Stimulated activated CD8-positive, alpha-beta memory T cell treated with anti-CD3 and anti-CD28 coated beads, Interleukin-4, amount 100 ng/mL, for 48 hours (primary cell): Measurements from ENCODE around the gene ALLC.
A peak's percentile ranks its signal among the peaks of the same experiment; 100 is the strongest.
"Not testable (repeated sequence)": the region's sequence is repeated elsewhere in the genome, so short reads cannot be mapped to it uniquely, and the experiment has no call there.

Experiments
- DNase-seq: peaks from one replicate; pipeline ENCODE4 v3.0.0-alpha.2; 2020

Gene ALLC

DNA sequence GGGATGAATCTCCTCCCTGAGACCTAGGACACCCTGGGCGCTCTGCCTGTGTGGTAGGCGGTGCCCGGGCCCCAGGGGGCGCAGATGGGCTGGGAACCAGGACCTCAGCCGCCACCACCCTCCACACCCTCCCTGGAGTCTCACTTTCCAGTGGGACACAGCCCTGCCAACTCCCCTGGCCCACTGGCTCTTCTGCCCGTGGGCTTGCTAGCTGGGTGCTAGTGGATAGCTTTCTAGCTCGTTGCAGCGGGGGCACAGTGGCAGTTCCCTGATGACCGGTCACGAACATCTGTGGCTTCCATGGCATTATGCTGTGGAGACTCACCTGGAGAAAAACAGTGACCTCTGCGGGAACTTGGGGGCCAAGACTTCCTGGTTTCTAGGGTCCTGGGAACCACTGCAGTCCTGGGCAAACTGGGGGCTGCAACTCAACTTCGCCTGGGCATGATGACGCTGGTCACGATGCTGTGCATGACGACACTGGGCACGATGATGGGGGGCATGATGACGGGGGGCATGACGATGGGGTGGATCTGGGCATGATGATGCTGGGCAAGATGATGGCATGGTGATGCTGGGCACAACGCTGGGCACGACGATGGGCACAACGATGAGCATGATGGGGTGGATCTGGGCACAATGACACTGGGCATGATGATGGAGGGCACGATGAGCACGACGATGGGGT is 31.0 kb upstream of the ALLC start:
- DNase-seq = peak; percentile 7

DNA sequence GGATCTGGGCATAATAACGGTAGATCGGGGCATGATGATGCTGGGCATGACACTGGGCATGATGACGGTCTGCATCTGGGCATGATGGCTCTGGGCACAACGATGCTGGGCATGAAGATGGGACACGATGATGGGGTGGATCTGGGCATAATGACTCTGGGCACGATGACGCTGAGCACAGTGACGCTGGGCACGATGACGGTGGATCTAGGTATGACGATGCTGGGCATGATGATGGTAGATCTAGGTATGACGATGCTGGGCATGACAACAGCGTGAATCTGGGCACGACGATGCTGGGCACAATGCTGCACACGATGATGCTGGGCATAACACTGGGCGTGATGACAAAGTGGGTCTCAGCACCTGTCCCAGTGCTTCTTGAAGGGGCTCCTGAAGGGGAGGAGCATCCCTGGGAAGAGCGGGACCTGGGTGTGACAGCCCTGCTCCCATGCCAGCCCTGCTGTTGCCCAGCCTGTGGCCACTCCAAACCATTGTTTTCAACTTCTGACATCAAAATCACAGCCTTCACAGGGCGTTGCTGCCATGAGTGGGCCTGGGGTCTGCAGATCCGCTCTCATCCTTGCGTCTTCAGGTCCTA is 30.4 kb upstream of the ALLC start:
- DNase-seq = peak; percentile 8

DNA sequence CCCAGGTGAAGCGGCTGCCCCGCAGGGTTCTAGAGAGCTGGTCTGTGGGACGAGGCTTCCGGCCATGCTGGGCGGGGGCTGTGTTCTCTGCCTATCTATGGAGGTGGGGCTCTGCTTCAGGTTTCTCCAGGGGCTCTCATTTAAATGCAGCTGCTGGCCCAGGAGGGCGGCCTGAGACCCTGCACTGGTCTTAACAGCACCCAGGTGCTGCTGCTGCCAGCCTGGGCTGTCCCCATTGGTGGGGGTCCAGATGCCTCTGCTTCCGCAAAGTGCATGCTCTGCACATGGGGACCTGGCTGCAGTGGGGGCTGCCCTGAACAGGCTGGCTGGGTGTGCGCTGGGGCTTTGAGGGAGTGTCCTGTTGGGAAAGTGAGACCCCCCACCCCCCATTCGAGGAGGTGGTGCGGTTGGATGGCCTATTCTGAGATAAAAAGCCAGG is 29.7 kb upstream of the ALLC start:
- peak; percentile 11 for DNase-seq

DNA sequence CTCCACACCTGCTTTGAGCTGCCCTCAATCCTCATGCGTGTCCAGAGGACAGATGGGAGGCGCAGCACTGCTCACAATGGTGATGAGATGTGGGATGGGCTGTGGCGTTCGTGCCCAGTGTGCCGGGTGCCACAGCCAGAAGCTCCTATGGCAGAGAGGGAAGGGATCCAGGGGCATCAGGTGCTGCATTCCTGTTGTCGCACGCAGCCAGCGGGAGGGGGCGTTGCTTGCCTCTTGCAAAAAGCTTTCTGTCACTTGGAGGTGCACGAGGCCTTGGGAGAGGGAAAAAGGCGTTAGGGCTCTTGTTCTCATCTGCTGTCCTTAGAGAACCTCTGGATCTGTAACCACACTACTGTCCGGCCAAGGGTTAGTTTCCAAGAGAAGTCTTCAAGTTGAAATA is 29.2 kb upstream of the ALLC start:
- DNase-seq = peak; percentile 24

DNA sequence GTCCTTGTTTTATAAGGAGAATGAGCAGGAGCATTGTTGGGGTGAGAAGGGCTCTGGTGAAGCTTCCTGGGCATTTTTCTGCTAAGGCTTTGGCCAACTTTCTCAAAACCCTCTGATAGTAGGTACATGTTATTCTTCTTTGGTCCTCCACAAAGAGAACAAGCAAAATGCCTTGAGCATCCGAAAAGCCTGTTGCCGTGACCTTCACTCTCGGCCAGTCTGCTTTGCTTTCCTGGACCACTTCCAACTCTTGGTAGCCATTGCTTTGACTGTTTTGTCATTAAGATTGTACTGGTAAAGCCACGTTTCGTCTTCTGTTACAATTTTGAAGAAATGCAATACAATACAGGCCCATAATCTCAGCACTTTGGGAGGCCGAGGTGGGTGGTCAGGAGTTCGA is 27.4 kb upstream of the ALLC start:
- DNase-seq = no peak

DNA sequence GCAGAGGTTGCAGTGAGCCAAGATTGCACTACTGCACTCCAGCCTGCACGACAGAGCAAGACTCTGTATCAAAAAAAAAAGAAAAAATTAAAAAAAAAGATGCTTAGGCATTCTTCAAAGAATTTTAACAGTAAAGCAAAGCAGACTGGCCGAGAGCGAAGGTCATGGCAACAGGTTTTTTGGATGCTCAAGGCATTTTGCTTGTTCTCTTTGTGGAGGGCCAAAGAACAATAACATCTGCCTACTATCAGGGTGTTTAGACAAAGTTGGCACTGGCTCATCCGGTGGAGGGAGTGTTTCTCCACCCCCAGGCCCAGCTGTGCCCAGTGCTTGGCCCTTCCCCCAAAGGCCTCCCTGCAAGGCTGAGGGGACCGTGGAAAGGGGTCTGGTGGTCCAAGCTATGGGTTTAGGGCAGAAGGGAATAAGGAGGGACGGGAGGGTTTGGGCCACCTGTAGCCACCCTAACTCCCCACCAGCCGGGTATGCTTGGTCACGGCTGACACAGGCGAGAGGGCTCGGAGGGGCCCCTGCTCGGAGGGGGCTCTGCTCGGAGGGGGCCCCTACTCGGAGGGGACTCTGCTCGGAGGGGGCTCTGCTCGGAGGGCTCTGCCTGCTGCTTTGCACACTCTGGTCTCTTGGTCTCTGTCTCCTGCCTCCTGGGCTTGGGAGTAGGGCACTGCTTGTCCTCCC is 26.7 kb upstream of the ALLC start:
- peak; percentile 4 for DNase-seq

DNA sequence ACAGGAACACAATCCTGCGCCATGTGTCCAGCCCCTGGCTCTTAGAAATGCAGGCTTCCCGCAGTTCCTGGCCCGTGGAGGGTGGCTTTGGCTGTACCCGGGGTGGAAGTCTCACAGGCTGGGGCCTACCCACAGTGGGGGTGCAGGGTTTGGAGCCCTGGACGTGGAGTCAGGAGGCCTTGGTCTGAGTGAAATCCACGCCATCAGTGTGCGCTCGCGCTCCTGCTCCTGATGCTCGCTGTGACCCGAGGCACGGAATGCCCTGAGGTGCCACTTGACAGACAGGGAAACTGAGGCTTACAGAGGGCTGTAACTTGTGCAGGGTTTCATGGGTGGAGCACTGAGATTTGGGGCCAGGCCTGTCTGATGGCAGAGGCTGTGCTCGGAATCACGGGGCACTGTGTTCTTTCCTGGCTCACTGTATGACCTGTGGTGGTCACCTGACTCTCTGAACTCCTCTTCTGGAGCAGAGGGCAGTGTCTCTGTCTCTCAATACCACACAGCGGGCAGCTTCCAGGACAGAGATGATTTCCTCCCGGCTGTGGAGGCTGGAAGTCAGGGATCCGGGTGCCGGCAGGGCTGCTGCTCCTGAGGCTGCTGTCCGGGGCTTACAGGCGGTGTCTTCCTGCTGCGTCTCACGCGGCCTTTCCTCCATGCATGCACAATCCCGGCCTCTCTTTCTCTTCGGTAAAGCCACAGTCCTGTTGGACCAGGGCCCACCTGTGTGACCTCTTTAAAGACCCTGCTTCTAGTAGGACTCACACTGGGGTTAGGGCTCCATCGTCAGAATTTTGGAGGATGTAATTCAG is 25.9 kb upstream of the ALLC start:
- DNase-seq = no peak

DNA sequence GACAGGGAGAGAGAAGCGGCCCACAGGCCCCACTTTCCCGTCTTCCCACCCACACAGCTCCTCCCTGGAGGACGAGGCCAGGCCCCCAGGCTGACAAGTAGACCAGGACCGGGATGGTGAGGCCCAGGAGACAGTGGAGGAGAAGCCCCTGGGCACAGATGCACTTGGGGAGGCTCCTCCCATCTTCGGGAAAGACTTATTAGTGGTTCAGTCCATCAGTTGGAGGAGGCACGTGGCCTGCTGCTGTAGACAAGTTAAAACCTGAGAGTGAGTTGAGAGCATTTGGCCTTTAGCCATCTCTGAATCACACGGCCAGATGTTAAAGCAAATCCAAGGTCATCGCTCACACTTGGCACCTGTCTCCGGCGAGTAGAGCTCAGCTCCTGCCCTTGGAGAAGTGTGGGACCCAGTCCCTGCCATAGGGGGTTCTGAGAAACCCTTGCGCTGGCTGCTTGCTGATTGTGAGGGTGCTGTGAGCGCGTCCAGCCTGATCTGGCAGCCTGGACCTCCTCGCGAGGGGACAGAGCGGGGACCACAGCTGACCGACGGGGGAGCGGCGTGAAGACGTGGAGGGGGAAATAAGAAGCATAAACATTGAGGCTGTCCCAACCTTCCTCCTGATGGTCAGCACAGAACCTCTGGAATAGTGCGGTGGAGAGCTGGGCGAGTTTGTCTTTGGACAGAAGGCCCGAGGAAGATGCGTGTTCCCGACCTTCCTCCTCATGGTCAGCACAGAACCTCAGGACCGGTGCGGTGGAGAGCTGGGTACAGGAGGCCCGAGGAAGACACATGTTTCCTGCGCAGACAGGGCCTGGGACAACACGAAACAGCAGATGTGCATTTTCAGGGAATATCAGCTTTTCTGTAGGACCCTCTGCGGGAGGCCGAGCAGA is 24.7 kb upstream of the ALLC start:
- peak; percentile 11 for DNase-seq

DNA sequence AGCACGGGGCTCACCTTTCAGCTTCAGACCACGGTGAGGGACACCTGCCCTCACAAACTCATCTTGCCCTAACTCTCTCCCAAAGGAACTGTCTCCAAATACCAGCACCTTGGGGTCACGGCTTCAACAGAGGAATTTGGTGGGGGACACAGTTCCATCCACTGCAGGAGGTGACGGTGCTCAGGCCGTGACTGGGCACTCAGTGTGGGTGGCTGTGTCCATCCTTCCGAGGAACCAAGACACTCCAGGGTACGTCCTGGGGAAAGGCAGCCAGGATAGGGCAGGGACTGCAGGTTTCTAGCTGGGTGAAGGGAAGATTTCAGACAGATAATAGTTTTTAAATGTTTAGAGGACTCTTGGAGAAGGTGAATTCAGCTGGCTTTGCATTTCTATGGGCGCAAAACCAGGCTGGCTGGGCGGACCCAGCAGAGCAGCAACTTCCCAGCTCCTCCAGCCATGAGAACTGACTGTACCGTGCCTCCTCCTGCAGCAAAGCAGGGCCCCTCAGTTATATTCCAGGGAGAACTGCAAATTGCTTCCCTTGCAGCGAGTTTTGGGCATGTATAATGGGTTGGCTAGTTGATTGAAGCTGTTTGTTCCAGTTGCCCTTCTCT is 23.9 kb upstream of the ALLC start:
- DNase-seq = no peak

DNA sequence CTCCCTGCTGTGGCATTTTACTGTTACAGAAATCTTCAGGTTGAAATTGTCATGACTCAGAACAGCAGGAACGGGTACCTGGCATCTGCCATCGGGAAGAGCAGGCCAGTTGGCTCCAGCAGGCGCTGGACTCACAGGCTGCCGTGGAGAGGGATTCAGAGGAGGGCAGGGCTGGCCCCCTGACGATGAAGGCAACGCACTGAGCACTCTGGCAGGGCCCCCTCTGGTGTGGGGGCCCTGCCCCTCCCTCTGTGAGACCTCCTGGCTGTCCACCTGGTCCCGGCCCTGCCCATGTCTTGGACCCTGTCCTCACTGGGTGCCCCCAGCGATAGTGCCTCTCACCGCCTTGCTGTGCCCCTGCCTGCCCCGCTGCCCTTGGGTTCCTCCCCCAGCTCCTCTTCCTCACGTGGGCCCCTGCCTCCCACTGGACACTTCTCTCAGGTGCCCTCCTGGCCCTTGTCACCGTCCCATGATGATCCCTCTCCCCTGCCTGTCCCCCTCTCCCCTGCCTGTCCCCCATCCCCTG is 23.3 kb upstream of the ALLC start:
- DNase-seq = peak; percentile 13

DNA sequence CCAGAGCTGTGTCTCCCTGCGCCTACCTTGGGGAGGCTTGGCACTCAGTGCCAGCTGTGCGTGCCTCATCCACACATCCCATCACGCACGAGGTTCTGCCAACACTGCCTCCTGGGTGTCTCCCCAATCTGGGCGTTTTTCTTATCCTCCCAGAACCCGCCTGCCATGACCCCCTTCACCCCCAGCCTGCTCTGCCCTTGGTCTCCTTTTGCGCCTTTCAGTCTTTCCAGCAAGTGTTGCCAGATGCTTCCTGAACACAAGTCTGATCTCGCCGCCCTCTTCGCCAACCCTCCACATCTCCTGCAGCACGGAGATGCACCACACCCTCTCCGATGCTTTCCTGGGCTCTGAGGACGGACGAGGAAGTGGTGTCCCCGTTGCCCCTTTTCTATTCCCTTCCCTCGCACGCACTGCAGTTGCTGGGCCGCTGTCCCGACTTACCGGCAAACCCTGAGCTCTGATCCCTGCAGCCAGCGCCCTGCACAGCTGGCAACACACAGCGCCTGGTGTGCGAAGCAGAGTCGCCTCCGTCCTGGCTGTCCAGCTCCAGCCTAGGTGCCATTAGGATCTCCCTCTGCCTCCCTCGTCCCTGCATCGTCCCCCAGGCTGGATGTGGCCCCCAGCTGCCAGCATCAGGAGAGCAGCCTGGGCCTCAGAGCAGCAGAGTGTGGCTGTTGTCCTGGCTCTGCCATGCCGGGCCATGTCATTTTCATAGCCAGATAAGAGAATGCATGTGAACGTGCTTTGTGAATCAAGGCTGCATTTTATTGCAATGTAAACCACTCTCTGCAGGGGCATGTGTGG is 22.6 kb upstream of the ALLC start:
- DNase-seq = no peak

DNA sequence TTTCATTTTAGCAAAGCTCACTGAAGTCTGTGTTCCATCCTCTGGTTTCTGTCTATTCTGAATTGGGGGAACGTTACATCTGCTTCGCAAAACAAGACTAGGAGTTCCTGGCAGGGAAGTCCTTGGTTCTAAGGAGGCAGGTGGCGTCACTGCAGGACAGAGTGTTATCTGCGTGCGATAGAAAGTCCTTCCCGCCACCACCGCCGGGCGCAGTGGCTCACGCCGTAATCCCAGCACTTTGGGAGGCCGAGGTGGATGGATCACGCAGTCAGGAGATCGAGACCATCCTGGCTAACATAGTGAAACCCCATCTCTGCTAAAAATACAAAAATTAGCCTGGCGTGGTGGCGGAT is 22.0 kb upstream of the ALLC start:
- not testable (repeated sequence) for DNase-seq

DNA sequence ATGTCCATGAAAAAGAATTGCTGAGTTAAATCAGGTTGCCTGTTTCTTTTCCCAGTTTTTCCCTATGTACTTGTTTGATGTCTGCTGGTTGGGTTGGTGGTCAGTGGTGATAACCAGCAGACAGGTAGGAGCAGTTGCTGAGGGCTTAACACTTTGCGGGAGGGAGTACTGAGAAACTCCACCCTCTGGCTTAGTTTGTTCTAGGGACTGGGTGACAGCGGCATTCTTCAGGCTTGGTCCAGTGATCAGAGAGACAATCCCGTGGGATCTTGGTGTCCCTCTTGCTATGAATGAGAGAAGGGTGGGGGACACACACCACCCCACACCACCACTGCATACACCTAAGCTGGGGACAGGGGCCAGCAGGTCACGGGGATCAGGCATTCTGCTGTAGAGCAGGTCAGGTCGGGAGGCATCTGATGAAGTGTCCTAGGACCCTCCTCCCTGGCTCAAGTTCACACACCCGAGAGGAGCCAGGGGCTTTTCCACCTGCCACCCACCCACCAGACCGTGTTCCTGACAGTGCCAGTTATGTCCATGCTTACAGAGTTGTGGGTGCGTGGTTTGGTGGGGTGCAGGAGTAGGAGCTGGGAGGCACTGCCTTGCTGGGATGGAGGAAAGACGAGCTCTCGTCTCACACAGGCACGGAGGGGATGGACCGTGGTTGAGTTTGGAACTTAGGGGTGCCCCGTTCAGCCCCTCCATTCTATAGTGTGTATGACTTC is 21.3 kb upstream of the ALLC start:
- DNase-seq = peak; percentile 17

DNA sequence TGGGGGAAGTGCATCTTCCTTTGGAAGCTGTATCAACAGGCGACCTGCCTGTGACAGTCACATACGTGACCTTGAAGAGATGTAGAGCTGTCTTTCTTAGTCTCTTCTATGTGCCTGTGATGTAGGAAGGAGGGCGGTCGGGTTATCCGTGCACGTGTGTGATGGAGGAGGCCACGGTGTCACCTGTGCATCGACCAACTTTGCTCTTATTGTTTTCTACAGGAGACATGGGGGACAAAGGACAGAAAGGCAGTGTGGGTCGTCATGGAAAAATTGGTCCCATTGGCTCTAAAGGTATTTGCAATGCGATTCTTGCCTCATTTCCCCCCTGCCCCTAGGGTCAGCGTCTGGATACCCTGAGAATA is 20.7 kb upstream of the ALLC start:
- peak; percentile 8 for DNase-seq

DNA sequence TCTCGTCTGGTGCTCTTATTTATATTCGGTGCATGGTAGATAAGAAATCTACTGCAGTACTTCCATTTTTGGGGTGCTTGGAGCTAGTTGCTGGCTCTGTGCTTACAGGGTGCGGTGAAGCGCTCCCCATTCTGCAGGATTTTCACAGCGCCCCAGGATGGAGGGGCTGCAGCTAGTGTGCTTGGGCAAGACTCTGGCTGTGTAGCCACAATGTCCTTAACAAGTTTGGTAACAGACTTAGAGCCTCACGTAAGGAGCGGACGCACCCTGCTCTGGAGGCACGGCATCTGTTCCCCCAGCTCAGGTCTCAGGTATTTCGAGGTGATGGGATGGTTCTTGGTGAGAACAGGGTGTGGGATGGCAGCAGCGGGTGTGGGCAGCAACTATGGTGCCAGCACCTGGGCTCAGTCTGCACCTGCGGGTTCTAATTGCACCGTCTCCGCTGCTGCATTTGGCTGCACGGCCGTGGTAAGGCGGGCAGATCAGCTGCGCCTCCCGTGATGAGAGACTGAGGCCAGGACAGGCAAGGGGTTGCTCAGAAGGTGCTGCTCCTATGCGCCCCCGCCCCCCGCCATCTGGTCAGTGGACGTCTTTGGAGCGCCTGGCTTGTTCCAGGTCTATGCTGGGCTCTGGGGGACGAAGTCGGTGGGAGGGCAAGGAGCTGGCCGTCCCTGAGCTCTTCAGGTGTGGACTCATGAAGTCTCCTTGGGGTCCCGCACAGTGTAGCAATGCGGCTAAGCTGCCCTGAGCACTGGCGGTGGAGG is 20.1 kb upstream of the ALLC start:
- DNase-seq = peak; percentile 15

DNA sequence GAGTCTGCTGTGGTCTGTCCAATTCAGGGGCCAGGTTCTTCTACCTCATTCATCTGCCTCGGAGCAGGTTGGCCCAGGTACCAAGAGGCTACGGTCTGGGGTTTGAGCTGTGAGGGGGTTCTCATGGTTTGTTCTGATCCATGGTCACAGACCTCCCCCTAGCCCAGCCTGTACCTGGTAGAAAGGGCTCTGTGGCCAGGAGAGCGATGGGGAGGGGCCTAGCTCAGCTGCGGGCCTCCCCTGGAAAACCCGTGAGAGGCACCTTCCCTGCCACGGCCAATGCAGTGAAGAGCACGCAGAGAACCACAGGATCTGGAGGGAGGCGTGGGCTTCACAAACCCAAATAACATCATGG is 19.6 kb upstream of the ALLC start:
- DNase-seq = peak; percentile 12

DNA sequence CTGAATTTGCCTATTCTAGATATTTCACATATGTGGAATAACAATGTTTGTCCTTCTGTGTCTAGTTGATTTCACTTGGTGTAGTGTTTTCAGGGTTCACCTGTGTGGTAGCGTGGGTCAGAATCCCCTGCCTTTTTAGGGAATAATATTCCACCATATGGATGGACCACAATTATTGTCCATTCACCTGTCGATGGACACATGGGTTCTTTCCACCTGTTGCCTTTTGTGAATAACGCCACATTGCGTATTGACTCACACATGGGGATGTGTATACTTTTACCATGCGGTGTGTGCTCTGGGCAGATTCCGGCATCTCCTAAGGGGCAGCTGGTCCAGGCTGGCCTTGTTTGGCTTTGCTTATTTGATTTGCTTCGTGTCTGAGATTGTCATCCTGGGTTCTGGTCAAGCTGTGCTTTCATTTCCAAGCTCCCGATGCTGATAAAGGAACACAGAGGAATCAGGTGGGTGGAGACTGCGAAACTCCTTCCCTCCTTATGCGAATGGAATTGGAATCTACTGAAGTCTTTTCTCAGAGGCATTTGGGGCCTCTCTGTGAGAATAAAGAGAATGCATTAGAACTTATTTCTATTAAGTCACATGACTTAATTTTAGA is 18.9 kb upstream of the ALLC start:
- DNase-seq = peak; percentile 10

DNA sequence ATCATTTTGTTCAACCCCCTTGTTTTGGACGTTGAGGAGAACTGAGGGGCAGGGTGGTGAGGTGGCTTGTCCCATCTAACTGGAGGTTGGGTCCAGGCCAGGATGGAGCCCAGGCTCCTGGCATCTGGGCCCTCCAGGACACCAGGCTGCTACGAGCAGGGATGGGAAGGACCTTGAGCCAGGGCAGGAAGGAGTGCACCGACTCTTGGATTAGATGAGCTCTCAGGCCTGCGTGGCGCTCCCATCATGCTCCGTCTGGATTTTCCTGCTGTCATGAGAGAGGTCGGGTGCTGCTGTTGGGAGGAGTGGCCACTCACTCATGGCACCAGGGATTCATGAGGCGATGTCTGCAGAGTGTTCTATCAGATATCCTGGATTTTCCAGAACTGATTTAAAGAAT is 18.3 kb upstream of the ALLC start:
- peak; percentile 14 for DNase-seq

DNA sequence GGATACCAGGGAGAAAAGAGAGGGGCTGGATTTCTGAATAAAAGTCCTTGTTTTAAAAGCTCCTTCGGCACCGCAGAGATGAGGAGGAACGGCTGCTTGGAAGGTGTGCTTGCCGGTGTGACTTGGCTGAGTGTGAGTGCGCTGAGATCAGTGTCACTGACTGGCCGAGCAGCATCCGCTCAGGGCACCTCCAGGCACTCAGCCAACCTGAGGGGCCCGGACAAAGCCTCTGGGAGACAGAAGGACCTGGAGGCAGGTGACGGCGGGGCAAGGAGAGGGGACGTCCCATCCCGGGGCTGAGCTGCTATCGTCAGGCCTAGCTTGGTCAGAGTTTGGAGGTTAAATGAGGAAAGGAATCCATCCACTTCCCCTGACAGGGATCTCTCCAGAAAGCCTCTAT is 16.8 kb upstream of the ALLC start:
- no peak for DNase-seq
